IMR-90 (cell line): ENCODE results near the gene SLC16A1. TPM values are rescaled to one million over a fixed set of nuclear protein-coding genes. Genes with fewer than 3 reads are reported as not detected.

ENCODE experiments used
- ATAC-seq: fragments of 200-7000 bp; cut with Tn5 transposase; 2 replicates; pipeline ENCODE4 v1.9.1; 2020; ENCODE audit warnings: low read depth, mild to moderate bottlenecking, moderate library complexity
- BruUV-seq: library from RNA; stranded (reverse); fragments of 400-500 nt; replicated peaks from 2 replicates; lab custom pipeline; 2021; lab: Mats Ljungman, UMichigan
- CTCF ChIA-PET: fragments of 300-600 bp; formaldehyde crosslinking; extraction: SDS; loops from one replicate; lab custom pipeline; 2021; ENCODE audit warnings: antibody characterized with exemption; lab: Yijun Ruan, JAX
- POLR2A ChIA-PET: fragments of 300-600 bp; sonication (Branson Sonifier 250); formaldehyde crosslinking; loops from one replicate; lab custom pipeline; 2022; ENCODE audit warnings: antibody characterized with exemption; ENCODE audit not compliant: unreplicated experiment; lab: Charles Lee
- DNase-seq: peaks from one replicate; pipeline ENCODE4 v3.0.0; 2013
- H2AFZ ChIP-seq: replicated peaks from 2 replicates; pipeline ENCODE3; 2013; ENCODE audit warnings: low read length, mild to moderate bottlenecking; ENCODE audit not compliant: poor library complexity
- H2AK5ac ChIP-seq: 2 replicates; pipeline ENCODE4 v1.6.1; 2013; ENCODE audit warnings: low read depth, low read length, inconsistent platforms
- H2AK9ac ChIP-seq: replicated peaks from 2 replicates; pipeline ENCODE3; 2013; ENCODE audit warnings: mild to moderate bottlenecking, low read depth, low read length, moderate library complexity; ENCODE audit not compliant: poor library complexity
- H2BK120ac ChIP-seq: 2 replicates; pipeline ENCODE4 v1.6.1; 2013; ENCODE audit warnings: low read depth, low read length, inconsistent platforms
- H2BK15ac ChIP-seq: 3 replicates; pipeline ENCODE4 v1.6.1; 2013; ENCODE audit warnings: low read depth, low read length, inconsistent platforms
- H2BK20ac ChIP-seq: 2 replicates; pipeline ENCODE4 v1.6.1; 2013; ENCODE audit warnings: low read depth, mild to moderate bottlenecking, inconsistent platforms, low read length, moderate library complexity
- H2BK5ac ChIP-seq: 2 replicates; pipeline ENCODE4 v1.6.1; 2013; ENCODE audit warnings: mild to moderate bottlenecking, low read depth, low read length, inconsistent platforms; ENCODE audit not compliant: poor library complexity, severe bottlenecking
- H3K14ac ChIP-seq: replicated peaks from 2 replicates; pipeline ENCODE4 v1.6.1; 2013; ENCODE audit warnings: low read depth, low read length, inconsistent platforms
- H3K18ac ChIP-seq: 2 replicates; pipeline ENCODE4 v1.6.1; 2013; ENCODE audit warnings: low read depth, low read length, control low read depth
- H3K23ac ChIP-seq: 2 replicates; pipeline ENCODE4 v1.6.1; 2013; ENCODE audit warnings: low read depth, low read length, inconsistent platforms
- H3K27ac ChIP-seq: 2 replicates; pipeline ENCODE4 v1.5.1; 2013; ENCODE audit warnings: mild to moderate bottlenecking, control low read depth, low read length; ENCODE audit not compliant: insufficient read depth
- H3K27me3 ChIP-seq: 2 replicates; pipeline ENCODE4 v1.6.1; 2013; ENCODE audit warnings: low read length; ENCODE audit not compliant: control insufficient read depth, insufficient read depth
- H3K36me3 ChIP-seq: 2 replicates; pipeline ENCODE4 v1.6.1; 2013; ENCODE audit warnings: low read length, mixed read lengths; ENCODE audit not compliant: control insufficient read depth, insufficient read depth
- H3K4ac ChIP-seq: 2 replicates; pipeline ENCODE4 v1.6.1; 2013; ENCODE audit warnings: low read depth, low read length, inconsistent platforms
- H3K4me1 ChIP-seq: 2 replicates; pipeline ENCODE4 v1.6.1; 2013; ENCODE audit warnings: low read length, mixed read lengths; ENCODE audit not compliant: control insufficient read depth, insufficient read depth
- H3K4me2 ChIP-seq: 2 replicates; pipeline ENCODE4 v1.6.1; 2013; ENCODE audit warnings: low read depth, mild to moderate bottlenecking, control low read depth, low read length, moderate library complexity
- H3K4me3 ChIP-seq: 2 replicates; pipeline ENCODE4 v1.5.1; 2013; ENCODE audit warnings: low read depth, mild to moderate bottlenecking, control low read depth, low read length, moderate library complexity; ENCODE audit not compliant: insufficient read depth
- H3K56ac ChIP-seq: 2 replicates; pipeline ENCODE4 v1.6.1; 2013; ENCODE audit warnings: low read length, inconsistent platforms; ENCODE audit not compliant: insufficient read depth; ENCODE audit errors: extremely low read depth
- H3K79me1 ChIP-seq, 2 experiments: 2 replicates each; pipeline ENCODE4 v1.6.1; 2013; ENCODE audit warnings: low read length in 2 of 2, inconsistent platforms in 1 of 2, low read depth in 1 of 2
- H3K9ac ChIP-seq: 2 replicates; pipeline ENCODE4 v1.6.1; 2013; ENCODE audit warnings: low read depth, low read length, control low read depth
- H3K9me1 ChIP-seq: 2 replicates; pipeline ENCODE4 v1.6.1; 2013; ENCODE audit warnings: low read length, inconsistent platforms; ENCODE audit not compliant: insufficient read depth
- H3K9me3 ChIP-seq: 2 replicates; pipeline ENCODE4 v1.6.1; 2013; ENCODE audit warnings: low read length; ENCODE audit not compliant: control insufficient read depth, insufficient read depth
- H4K20me1 ChIP-seq: 2 replicates; pipeline ENCODE4 v1.6.1; 2013; ENCODE audit warnings: low read length, inconsistent platforms; ENCODE audit not compliant: insufficient read depth
- H4K5ac ChIP-seq: 2 replicates; pipeline ENCODE4 v1.6.1; 2013; ENCODE audit warnings: mild to moderate bottlenecking, low read depth, low read length, control low read depth
- H4K8ac ChIP-seq, 2 experiments: 2 replicates each; pipeline ENCODE4 v1.6.1; 2013; ENCODE audit warnings: low read depth in 2 of 2, low read length in 2 of 2, control low read depth in 1 of 2, inconsistent platforms in 1 of 2
- H4K91ac ChIP-seq: 2 replicates; pipeline ENCODE4 v1.6.1; 2013; ENCODE audit warnings: low read depth, low read length, inconsistent platforms; ENCODE audit not compliant: insufficient read depth
- CHD1 ChIP-seq: IDR thresholded peaks from 2 replicates; pipeline ENCODE4 v1.6.1; 2012; ENCODE audit warnings: low read depth, low read length, improper control_type of control experiment
- CTCF ChIP-seq: conservative IDR thresholded peaks from 2 replicates; pipeline ENCODE4 v1.5.1; 2012; ENCODE audit warnings: mild to moderate bottlenecking, low read depth, low read length, improper control_type of control experiment
- ELK1 ChIP-seq: fragments of 150-350 bp; IDR thresholded peaks from 2 replicates; pipeline ENCODE4 v1.6.1; 2016; ENCODE audit warnings: low read depth, mild to moderate bottlenecking, low read length, moderate library complexity, borderline replicate concordance
- FOS ChIP-seq: fragments of 150-350 bp; IDR thresholded peaks from 2 replicates; pipeline ENCODE4 v1.6.1; 2016; ENCODE audit warnings: low read depth, low read length
- MAZ ChIP-seq: IDR thresholded peaks from 2 replicates; pipeline ENCODE4 v1.6.1; 2012; ENCODE audit warnings: low read depth, mild to moderate bottlenecking, low read length, improper control_type of control experiment, moderate library complexity, borderline replicate concordance
- NFE2L2 ChIP-seq: fragments of 150-350 bp; IDR thresholded peaks from 2 replicates; pipeline ENCODE4 v1.6.1; 2016; ENCODE audit warnings: low read depth, mild to moderate bottlenecking, low read length
- POLR2A ChIP-seq: IDR thresholded peaks from 2 replicates; pipeline ENCODE4 v1.6.1; 2012; ENCODE audit warnings: mild to moderate bottlenecking, low read depth, low read length
- RAD21 ChIP-seq: IDR thresholded peaks from 2 replicates; pipeline ENCODE4 v1.6.1; 2012; ENCODE audit warnings: low read length, improper control_type of control experiment
- RCOR1 ChIP-seq: IDR thresholded peaks from 2 replicates; pipeline ENCODE4 v1.6.1; 2012; ENCODE audit warnings: mild to moderate bottlenecking, low read length, improper control_type of control experiment; ENCODE audit not compliant: insufficient replicate concordance
- RFX5 ChIP-seq: IDR thresholded peaks from 2 replicates; pipeline ENCODE4 v1.8.0; 2012; ENCODE audit warnings: low read depth, mild to moderate bottlenecking, low read length, moderate library complexity
- USF2 ChIP-seq: fragments of 150-350 bp; IDR thresholded peaks from 2 replicates; pipeline ENCODE4 v1.6.1; 2017; ENCODE audit warnings: mild to moderate bottlenecking, antibody characterized with exemption, low read length, low read depth
- WGBS, 2 experiments: methylation state at CpG; one replicate each; pipeline versions ENCODE4 v1.1.5 to v1.1.7; 2013; ENCODE audit warnings: missing lambda C conversion rate in 2 of 2; ENCODE audit not compliant: insufficient read length in 1 of 2; ENCODE audit errors: extremely low coverage in 2 of 2; 5-methylcytosine and 5-hydroxymethylcytosine counted together
- dilution Hi-C: fragments of 300-500 bp; cut with HindIII; formaldehyde crosslinking; loops from one replicate; pipeline ENCODE4 v1.14.3; 2018; ENCODE audit warnings: low sequenced_read_pairs; ENCODE audit not compliant: unreplicated experiment
- in situ Hi-C: fragments of 300-500 bp; cut with MboI; formaldehyde crosslinking; loops from 3 replicates; pipeline ENCODE4 v1.14.3; 2019; ENCODE audit warnings: low sequenced_read_pairs, inconsistent platforms, mixed read lengths
- intact Hi-C: fragments of 100-400 bp; cut with micrococcal nuclease; formaldehyde crosslinking; loops from 2 replicates; pipeline ENCODE4 v1.10.0; 2022
- polyA plus RNA-seq, 3 experiments: library from polyadenylated mRNA; depleted of rRNA; stranded (reverse); fragments of >200 nt; gene quantifications; 2 replicates each; pipeline ENCODE4 v1.2.3, GENCODE V29; 2012; ENCODE audit warnings: low replicate concordance in 1 of 3
- total RNA-seq: library from RNA; depleted of rRNA; stranded (reverse); fragments of >200 nt; gene quantifications from 2 replicates; pipeline ENCODE4 v1.2.3, GENCODE V29; 2012

SLC16A1 gene
- total and polyA plus RNA-seq, 2 of the 4 experiments (the other 2 are of a cell fraction), result 32.9 to 156 TPM

GRCh38 chr1:112934577-112934976, 21.4 kb downstream of the SLC16A1 start:
- H3K4me3 ChIP-seq, result no peak overlapping the region
- BruUV-seq, result no TSS peak
- no peak for TF ChIP-seq FOS
- TF ChIP-seq NFE2L2, result no peak
- TF ChIP-seq CHD1, result no peak
- TF ChIP-seq RCOR1, result no peak
- TF ChIP-seq POLR2A, result no peak
- TF ChIP-seq CTCF, result no peak
- no peak for TF ChIP-seq RFX5
- no peak for TF ChIP-seq USF2
- no peak for TF ChIP-seq RAD21
- no peak for TF ChIP-seq ELK1
- no peak for TF ChIP-seq MAZ
- H4K20me1 ChIP-seq, result peaks cover 3% of the 10 kb centered on the region; the same call in 1 of the 2 replicates
- H3K9me1 ChIP-seq, result no peaks in the 10 kb centered on the region; the same call in 1 of the 2 replicates
- H3K18ac ChIP-seq, result peak overlapping the region; percentile 25; the same call in 1 of the 2 replicates
- no peak overlapping the region for H4K91ac ChIP-seq
- peaks cover 17 to 51% of the 10 kb centered on the region in 2 experiments for H3K79me1 ChIP-seq
- no peak overlapping the region for H3K23ac ChIP-seq
- no peak overlapping the region for H3K4ac ChIP-seq
- no peak overlapping the region for H2AK5ac ChIP-seq
- ChIA-PET CTCF (no interaction called here), POLR2A (no interaction called here)
- no peak overlapping the region for H2BK20ac ChIP-seq
- no peak for ATAC-seq
- no peak overlapping the region for H2BK120ac ChIP-seq
- no peaks in the 10 kb centered on the region for H3K27me3 ChIP-seq
- H3K14ac ChIP-seq, result 0 out of 2 replicates have a peak overlapping the region, but pooled peaks have one; percentile 25
- peaks cover 6% of the 10 kb centered on the region; the same call in 1 of the 2 replicates for H3K4me1 ChIP-seq
- no peak overlapping the region for H3K9ac ChIP-seq
- H4K5ac ChIP-seq, result peak overlapping the region; percentile 4; the same call in 1 of the 2 replicates
- in situ Hi-C loops (loop anchor here (10.0 kb wide), 1 partner anchor 60 kb away; no protein-coding TSS in a partner anchor), intact Hi-C loops (no loop called here), dilution Hi-C loops (no loop called here)
- no peak overlapping the region for H3K27ac ChIP-seq
- WGBS, 2 experiments, result 80% methylated on average over 1 of the region's 3 CpGs; no CpG with 5 or more reads in 1 of the 2 experiments
- H2BK5ac ChIP-seq, result no peak overlapping the region
- no peak overlapping the region for H2AFZ ChIP-seq
- H3K9me3 ChIP-seq, result no peaks in the 10 kb centered on the region
- no peak overlapping the region for H3K4me2 ChIP-seq
- H3K36me3 ChIP-seq, result no peaks in the 10 kb centered on the region
- peak; percentile 23 for DNase-seq
- 0 out of 4 replicates have a peak overlapping the region, but pooled peaks of 1 of the 2 experiments have one; percentile 54 for H4K8ac ChIP-seq
- no peak overlapping the region for H2AK9ac ChIP-seq
- no peak overlapping the region for H2BK15ac ChIP-seq
- H3K56ac ChIP-seq, result no peak overlapping the region
